Putamen (tissue), 1 donor: ENCODE results near the gene ERGIC1.
A peak's percentile ranks its signal among the peaks of the same experiment; 100 is the strongest.

Experiments used
- DNase-seq: peaks from one replicate; pipeline ENCODE4 v3.0.0-alpha.2; 2016; ENCODE audit warnings: low spot score

ERGIC1 gene

GRCh38 chr5:172949426-172949825 lies 115.4 kb downstream of the ERGIC1 start:
- DNase-seq, result no peak

DNA sequence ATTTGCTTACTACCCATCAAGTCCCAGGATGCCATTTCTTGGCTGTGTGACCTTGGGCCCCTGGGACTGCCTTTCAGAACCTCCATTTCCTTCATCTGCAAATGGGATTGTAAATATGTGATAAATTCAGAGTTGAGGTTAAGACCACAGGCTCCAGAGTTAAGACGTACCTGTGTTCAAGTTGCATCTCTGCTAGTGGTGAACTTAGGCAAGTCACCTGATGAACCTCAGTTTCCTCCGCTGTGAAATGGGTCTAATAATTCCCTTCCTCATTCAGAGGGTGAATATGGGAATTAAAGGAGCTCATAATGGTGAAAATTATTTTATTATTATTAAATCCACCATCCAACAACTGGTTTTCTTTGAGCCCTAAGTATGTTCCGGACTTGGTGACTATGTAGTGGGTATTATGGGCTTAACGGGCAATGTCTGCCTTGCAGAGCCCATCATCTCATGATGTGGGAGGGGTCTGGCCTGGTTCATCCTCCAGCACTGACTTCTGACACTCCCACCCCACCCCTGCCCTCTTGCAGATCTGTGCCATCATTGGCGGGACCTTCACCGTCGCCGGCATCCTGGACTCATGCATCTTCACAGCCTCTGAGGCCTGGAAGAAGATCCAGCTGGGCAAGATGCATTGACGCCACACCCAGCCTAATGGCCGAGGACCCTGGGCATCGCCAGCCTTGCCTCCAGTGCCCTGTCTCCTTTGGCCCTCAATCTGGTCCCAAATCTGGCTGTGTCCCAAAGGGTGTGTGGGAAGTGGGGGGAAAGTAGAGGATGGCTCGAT lies 116.3 kb downstream of the ERGIC1 start:
- no peak for DNase-seq

GRCh38 chr5:172951371-172952033 lies 117.5 kb downstream of the ERGIC1 start:
- no peak for DNase-seq

- DNase-seq, result no peak
Observed at GRCh38 chr5:172952034-172952511, 118.0 kb downstream of the ERGIC1 start.

DNA sequence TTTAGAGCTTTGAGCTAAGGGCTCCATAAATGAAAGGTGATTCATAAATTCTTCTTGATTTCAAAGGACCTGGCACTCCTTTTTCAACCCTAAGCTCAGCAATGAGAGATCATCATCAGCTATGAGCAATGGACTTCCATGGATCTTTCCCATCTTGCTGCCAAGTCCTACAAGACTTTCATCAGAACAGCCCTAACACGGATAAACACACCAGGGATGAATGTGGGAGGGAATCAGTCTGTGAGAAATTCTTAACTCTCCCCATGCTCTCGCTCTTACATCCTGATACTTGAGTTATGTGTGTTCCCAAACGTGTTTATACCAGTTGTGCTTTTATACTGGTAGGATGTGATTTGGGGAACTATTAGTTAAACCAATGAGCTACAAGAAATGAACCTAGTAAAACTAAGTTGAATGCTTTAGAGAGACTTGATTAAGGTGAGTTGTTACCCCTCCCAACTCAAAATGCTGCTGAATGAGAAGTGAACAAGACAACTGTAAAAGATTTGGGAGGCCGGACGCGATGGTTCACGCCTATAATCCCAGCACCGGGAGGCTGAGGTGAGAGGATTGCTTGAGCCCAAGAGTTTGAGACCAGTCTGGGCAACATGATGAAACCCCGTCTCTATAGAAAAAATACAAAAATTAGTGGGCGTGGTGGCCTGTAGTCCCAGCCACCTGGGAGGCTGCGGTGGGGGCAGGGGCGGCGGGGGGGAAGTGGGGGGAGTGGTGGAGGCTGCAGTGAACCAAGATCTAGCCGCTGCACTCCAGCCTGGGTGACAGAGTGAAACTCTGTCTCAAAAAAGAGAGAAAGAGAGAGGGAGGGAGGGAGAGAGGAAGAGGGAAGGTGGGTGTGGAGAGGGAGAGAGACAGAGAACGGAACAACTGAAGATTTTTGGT lies 120.0 kb downstream of the ERGIC1 start:
- DNase-seq, result no peak

DNA sequence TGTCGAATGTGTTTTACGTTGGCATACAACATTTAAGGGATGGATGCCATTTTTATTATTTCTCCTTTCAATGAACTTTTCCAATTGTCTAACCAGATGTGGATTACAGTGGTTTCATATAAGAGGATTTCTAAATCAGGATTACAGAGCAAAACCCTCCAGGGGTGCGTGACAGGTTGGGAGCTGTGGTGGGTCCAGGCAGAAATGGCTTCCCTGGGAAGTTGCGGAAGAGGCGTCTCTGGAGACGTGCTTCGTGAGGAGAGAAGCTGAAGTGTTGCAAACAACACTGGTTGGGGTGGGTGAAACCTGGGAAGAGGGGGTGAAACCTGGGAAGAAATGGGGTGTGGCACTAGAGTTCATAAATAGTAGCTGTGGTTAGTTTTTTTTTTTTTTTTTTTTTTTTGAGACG lies 120.7 kb downstream of the ERGIC1 start:
- no peak for DNase-seq

DNA sequence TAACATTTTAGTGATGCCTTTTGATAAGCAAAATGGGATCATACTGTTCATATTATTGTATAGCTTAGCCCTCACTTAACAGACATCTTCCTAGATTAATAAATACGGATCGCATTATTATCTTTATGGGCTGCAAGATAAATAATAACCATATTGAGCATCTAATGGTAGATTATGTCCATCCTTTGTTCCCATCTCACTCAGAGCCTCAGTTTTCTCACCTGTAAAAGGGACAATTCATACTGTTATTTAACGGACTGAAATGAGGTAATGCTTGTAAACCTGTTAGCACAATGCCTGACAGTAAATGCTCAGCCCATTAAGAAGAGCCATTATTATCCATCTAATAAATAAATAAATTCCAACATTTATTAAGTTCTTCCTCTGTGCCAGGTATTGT lies 122.2 kb downstream of the ERGIC1 start:
- no peak for DNase-seq

- no peak for DNase-seq
Observed at GRCh38 chr5:172956936-172957335, 122.9 kb downstream of the ERGIC1 start.

DNA sequence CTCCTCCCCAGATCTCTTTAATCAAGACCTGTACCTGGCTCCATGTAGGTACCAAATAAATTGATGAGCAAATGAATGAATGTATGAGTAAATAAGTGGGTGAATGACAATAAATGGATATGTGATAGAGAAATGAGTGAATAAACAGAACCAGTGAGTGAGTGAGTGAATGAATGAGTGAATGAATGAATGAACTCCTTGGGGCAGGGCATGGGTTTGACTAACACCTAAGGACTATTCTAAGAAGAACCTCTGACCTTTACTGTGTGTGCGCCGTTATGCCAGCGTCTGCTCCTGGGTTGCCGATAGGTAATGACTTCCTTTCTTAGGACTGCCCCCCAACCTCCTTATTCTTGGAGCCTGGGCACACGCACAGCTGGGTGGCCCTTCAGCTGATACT lies 123.4 kb downstream of the ERGIC1 start:
- DNase-seq, result no peak

DNA sequence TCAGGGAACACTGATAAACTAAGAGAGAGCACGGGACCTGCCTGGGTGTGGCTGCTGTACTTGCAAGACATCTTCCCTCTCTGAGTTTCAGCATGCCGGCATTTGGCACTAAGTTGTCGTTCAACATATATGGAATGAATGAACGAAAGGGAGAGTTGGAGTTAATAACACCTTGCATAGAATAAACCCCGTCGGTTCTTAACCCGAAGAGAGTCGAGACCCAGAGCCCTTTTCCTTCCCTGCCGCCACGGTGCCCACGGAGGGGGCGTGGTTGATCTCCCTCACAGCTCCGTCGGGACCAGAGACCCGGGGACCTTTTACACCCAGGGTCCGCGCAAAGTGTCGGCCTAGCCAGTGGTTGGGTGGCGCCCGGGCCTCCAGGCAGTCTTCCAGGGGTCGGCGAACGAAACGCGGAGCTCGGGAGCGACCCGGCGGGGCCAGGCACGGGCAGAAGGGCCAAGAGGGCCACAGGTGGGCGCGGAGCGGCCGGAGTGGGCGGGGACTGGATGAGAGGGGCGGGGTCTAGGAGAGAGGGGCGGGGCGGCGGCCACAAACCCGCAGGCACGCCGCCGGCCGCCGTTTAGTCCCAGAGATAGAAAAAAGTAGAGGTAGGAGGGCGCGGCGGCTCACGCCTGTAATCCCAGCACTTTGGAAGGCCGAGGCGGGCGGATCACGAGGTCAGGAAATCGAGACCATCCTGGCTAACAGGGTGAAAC lies 124.4 kb downstream of the ERGIC1 start:
- DNase-seq, result peak; percentile 46

- no peak for DNase-seq
Observed at GRCh38 chr5:172959824-172960799, 126.1 kb downstream of the ERGIC1 start.

GRCh38 chr5:172969921-172970320 lies 135.9 kb downstream of the ERGIC1 start:
- DNase-seq, result no peak

DNA sequence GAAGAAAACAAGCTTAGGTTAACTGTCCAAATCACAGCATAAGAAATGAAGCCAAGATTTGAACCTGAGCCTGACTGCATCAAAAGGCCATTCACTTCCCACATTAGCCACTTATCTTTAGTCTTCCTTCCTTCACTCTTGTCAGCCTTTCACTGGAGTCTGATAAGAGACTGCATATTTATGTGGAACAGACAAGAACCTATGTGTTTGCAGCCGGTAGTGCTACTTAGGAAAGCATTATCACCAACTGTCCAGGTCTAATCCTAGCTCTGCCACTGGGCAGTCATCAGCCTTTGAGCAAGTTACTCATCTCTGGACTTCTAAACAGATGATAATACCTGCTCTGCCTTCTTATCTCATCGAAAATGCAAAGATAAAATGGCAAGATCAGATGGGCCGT lies 137.4 kb downstream of the ERGIC1 start:
- DNase-seq, result no peak

DNA sequence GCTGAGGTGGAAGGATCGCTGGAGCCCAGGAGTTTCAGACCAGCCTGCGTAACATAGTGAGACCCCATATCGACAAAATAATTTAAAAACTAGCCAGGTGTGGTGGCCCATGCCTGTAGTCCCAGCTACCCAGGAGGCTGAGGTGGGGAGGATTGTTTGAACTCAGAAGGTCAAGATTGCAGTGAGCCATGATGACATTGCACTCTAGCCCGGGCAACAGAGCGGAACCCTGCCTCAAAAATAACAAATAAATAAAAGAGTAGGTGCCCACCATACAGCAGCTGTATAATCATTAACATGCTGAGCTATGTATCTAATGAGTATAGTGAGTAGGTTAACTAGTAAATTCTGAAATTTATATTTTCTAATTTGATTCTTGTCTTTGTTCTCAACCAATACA lies 138.5 kb downstream of the ERGIC1 start:
- DNase-seq, result no peak

- DNase-seq, result no peak
Observed at GRCh38 chr5:172973127-172973916, 139.3 kb downstream of the ERGIC1 start.

- DNase-seq, result no peak
Observed at GRCh38 chr5:172973931-172974330, 139.9 kb downstream of the ERGIC1 start.

DNA sequence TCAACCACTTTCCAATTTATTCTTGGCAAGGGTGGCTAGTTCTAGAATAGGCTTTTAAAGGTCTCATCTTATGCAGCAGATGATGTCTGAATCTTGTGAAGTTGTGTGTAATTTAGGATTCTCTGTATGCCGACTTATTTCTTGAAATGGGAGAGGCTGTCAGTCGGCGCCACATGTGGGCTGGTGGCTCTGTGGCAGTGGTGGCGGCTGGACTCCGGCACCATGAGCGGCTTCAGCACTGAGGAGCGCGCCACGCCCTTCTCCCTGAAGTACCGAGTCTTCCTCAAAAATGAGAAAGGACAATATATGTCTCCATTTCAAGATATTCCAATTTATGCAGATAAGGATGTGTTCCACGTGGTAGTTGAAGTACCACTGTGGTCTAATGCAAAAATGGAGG lies 141.2 kb downstream of the ERGIC1 start:
- DNase-seq, result no peak

DNA sequence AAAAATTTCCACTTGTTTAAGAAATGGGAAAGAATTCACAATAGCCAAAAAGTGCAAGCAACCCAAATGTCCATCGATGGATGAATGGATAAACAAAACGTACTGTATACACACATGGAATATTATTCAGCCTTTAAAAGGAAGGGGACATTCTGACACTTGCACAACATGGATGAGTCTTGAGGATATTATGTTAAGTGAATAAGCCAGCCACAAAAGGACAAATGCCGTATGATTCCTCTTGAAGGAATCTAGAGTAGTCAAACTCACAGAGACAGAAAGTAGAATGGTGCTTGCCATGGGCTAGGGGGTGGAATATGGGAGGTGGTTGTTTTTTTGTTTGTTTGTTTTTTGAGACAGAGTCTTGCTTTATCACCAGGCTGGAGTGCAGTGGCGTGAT lies 145.7 kb downstream of the ERGIC1 start:
- DNase-seq, result no peak

DNA sequence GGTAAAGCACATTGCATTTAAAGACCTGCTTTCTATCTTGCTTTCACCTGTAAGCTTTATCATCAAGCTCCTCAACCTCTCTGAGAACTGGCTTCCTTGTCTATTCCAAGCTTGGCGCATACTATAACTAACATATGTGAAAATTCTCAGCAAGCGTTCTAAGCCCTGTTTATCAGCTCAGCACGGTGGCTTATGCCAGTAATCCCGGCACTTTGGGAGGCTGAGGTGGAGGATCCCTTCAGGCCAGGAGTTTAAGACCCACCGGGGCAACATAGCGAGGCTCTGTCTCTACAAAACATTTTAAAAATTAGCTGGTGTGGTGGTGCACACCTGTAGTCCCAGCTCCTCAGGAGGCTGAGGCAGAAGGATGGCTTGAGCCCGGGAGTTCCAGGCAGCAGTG lies 147.9 kb downstream of the ERGIC1 start:
- DNase-seq, result no peak
